H9 (cell line): ENCODE data around the gene COQ8A. TPM values are rescaled to one million over a fixed set of nuclear protein-coding genes. Genes with fewer than 3 reads are reported as not detected.

Experiments
- DNase-seq: peaks from one replicate; pipeline ENCODE4 v3.0.0-alpha.2; 2017
- H2AFZ ChIP-seq: one replicate; pipeline ENCODE4 v1.6.1; 2013; ENCODE audit warnings: mild to moderate bottlenecking, low read length, control low read depth, moderate library complexity
- H2AK5ac ChIP-seq: 2 replicates; pipeline ENCODE4 v1.6.1; 2013; ENCODE audit warnings: low read length, control low read depth, mixed read lengths; ENCODE audit not compliant: insufficient read length
- H2BK120ac ChIP-seq: one replicate; pipeline ENCODE4 v1.6.1; 2013; ENCODE audit warnings: low read depth, mild to moderate bottlenecking, low read length, control low read depth, inconsistent platforms; ENCODE audit not compliant: poor library complexity, severe bottlenecking
- H2BK12ac ChIP-seq: 2 replicates; pipeline ENCODE4 v1.6.1; 2013; ENCODE audit warnings: low read length, control low read depth, mixed read lengths, low read depth; ENCODE audit not compliant: insufficient read length
- H2BK15ac ChIP-seq: 2 replicates; pipeline ENCODE4 v1.6.1; 2013; ENCODE audit warnings: low read depth, low read length, control low read depth
- H2BK20ac ChIP-seq: one replicate; pipeline ENCODE4 v1.6.1; 2013; ENCODE audit warnings: low read depth, mild to moderate bottlenecking, low read length, control low read depth, inconsistent platforms; ENCODE audit not compliant: poor library complexity, severe bottlenecking
- H2BK5ac ChIP-seq: 2 replicates; pipeline ENCODE4 v1.6.1; 2013; ENCODE audit warnings: low read length, control low read depth, mixed read lengths; ENCODE audit not compliant: insufficient read length
- H3K14ac ChIP-seq: 2 replicates; pipeline ENCODE4 v1.6.1; 2013; ENCODE audit warnings: low read length, control low read depth; ENCODE audit not compliant: insufficient read depth
- H3K18ac ChIP-seq: 2 replicates; pipeline ENCODE4 v1.6.1; 2013; ENCODE audit warnings: low read depth, mild to moderate bottlenecking, mixed read lengths, low read length, control low read depth; ENCODE audit not compliant: insufficient read length
- H3K23ac ChIP-seq: 2 replicates; pipeline ENCODE4 v1.6.1; 2013; ENCODE audit warnings: low read length, control low read depth, mixed read lengths, low read depth; ENCODE audit not compliant: insufficient read length
- H3K23me2 ChIP-seq: 2 replicates; pipeline ENCODE4 v1.6.1; 2013; ENCODE audit warnings: low read depth, mild to moderate bottlenecking, mixed read lengths, low read length, control low read depth; ENCODE audit not compliant: insufficient read length, poor library complexity, severe bottlenecking
- H3K27ac ChIP-seq: 2 replicates; pipeline ENCODE4 v1.5.1; 2013; ENCODE audit warnings: low read length, control low read depth, mixed read lengths, low read depth; ENCODE audit not compliant: insufficient read length
- H3K27me3 ChIP-seq: 2 replicates; pipeline ENCODE4 v1.6.1; 2013; ENCODE audit warnings: low read length, control low read depth, inconsistent platforms; ENCODE audit not compliant: insufficient read depth
- H3K4ac ChIP-seq: 2 replicates; pipeline ENCODE4 v1.6.1; 2013; ENCODE audit warnings: low read depth, mild to moderate bottlenecking, control low read depth, inconsistent platforms, low read length, moderate library complexity
- H3K4me1 ChIP-seq: 2 replicates; pipeline ENCODE4 v1.6.1; 2013; ENCODE audit warnings: low read length, control low read depth, inconsistent platforms; ENCODE audit not compliant: insufficient read depth
- H3K4me2 ChIP-seq: 2 replicates; pipeline ENCODE4 v1.6.1; 2013; ENCODE audit warnings: low read length, control low read depth, mixed read lengths; ENCODE audit not compliant: insufficient read length, insufficient read depth
- H3K56ac ChIP-seq: 2 replicates; pipeline ENCODE4 v1.6.1; 2013; ENCODE audit warnings: low read depth, mild to moderate bottlenecking, mixed read lengths, low read length, control low read depth; ENCODE audit not compliant: insufficient read length
- H3K79me1 ChIP-seq: 2 replicates; pipeline ENCODE4 v1.6.1; 2013; ENCODE audit warnings: low read depth, mild to moderate bottlenecking, moderate library complexity, low read length, control low read depth, inconsistent platforms; ENCODE audit not compliant: insufficient read depth, poor library complexity, severe bottlenecking
- H3K79me2 ChIP-seq: 2 replicates; pipeline ENCODE4 v1.6.1; 2013; ENCODE audit warnings: low read length, control low read depth, inconsistent platforms; ENCODE audit not compliant: insufficient read depth
- H3K9ac ChIP-seq: 2 replicates; pipeline ENCODE4 v1.6.1; 2013; ENCODE audit warnings: low read length, control low read depth, mixed read lengths; ENCODE audit not compliant: insufficient read length; ENCODE audit errors: extremely low read depth
- H3K9me3 ChIP-seq: one replicate; pipeline ENCODE4 v1.6.1; 2013; ENCODE audit warnings: low read depth, low read length, inconsistent platforms; ENCODE audit not compliant: control insufficient read depth
- H3T11ph ChIP-seq: one replicate; pipeline ENCODE4 v1.6.1; 2013; ENCODE audit warnings: mild to moderate bottlenecking, low read length, control low read depth, inconsistent platforms
- H4K20me1 ChIP-seq: one replicate; pipeline ENCODE4 v1.6.1; 2013; ENCODE audit not compliant: control insufficient read depth, insufficient read length, insufficient read depth
- H4K5ac ChIP-seq: 2 replicates; pipeline ENCODE4 v1.6.1; 2013; ENCODE audit warnings: low read depth, mild to moderate bottlenecking, mixed read lengths, low read length, control low read depth; ENCODE audit not compliant: insufficient read length
- H4K8ac ChIP-seq: replicated peaks from 2 replicates; pipeline ENCODE4 v1.6.1; 2013; ENCODE audit warnings: low read length, control low read depth, mixed read lengths, low read depth; ENCODE audit not compliant: insufficient read length
- H4K91ac ChIP-seq: 2 replicates; pipeline ENCODE4 v1.6.1; 2013; ENCODE audit warnings: low read depth, mild to moderate bottlenecking, moderate library complexity, mixed read lengths, low read length, control low read depth; ENCODE audit not compliant: insufficient read length
- H3K27ac Mint-ChIP-seq, 3 experiments: 2 replicates in 2 of 3; 3 replicates in 1 of 3; pipeline ENCODE4 v1.8.0; 2020 to 2021; ENCODE audit warnings: mixed read lengths in 3 of 3, mild to moderate bottlenecking in 1 of 3, moderate library complexity in 1 of 3
- H3K27me3 Mint-ChIP-seq: 2 replicates; pipeline ENCODE4 v1.8.0; 2021; ENCODE audit warnings: low read depth, mild to moderate bottlenecking, moderate library complexity, mixed read lengths
- H3K36me3 Mint-ChIP-seq, 3 experiments: 2 replicates in 2 of 3; 3 replicates in 1 of 3; pipeline ENCODE4 v1.8.0; 2020 to 2021; ENCODE audit warnings: low read depth in 3 of 3, mixed read lengths in 3 of 3; ENCODE audit not compliant: insufficient read depth in 1 of 3
- H3K4me1 Mint-ChIP-seq, 2 experiments: 2 replicates each; pipeline ENCODE4 v1.8.0; 2020; ENCODE audit warnings: mixed read lengths in 2 of 2
- H3K4me3 Mint-ChIP-seq, 2 experiments: 2 replicates in 1 of 2; 3 replicates in 1 of 2; pipeline ENCODE4 v1.8.0; 2020 to 2021; ENCODE audit warnings: mild to moderate bottlenecking in 2 of 2, mixed read lengths in 2 of 2, moderate library complexity in 1 of 2
- H3K9me3 Mint-ChIP-seq, 2 experiments: 2 replicates in 1 of 2; 3 replicates in 1 of 2; pipeline ENCODE4 v1.8.0; 2020; ENCODE audit warnings: mild to moderate bottlenecking in 2 of 2, mixed read lengths in 2 of 2, moderate library complexity in 1 of 2
- WGBS: extraction: QIAGEN DNeasy Blood & Tissue Kit; methylation state at CpG from one replicate; pipeline ENCODE4 v1.1.7; 2013; ENCODE audit warnings: missing lambda C conversion rate, low lambda C conversion rate, mixed read lengths; ENCODE audit not compliant: insufficient read length; ENCODE audit errors: extremely low coverage; 5-methylcytosine and 5-hydroxymethylcytosine counted together
- total RNA-seq: library from RNA; stranded (reverse); gene quantifications from 2 replicates; pipeline ENCODE4 v1.2.1, GENCODE V29; 2021
- TF ChIP-seq, protein P1 (sequence below): fragments of 200-600 bp; sonication (generic); conservative IDR thresholded peaks from 3 replicates; pipeline ENCODE4 v1.8.0; 2021; ENCODE audit warnings: antibody characterized with exemption, mild to moderate bottlenecking

COQ8A gene
- total RNA-seq, 1 experiment from 2014 or later, result 26.0 TPM

DNA sequence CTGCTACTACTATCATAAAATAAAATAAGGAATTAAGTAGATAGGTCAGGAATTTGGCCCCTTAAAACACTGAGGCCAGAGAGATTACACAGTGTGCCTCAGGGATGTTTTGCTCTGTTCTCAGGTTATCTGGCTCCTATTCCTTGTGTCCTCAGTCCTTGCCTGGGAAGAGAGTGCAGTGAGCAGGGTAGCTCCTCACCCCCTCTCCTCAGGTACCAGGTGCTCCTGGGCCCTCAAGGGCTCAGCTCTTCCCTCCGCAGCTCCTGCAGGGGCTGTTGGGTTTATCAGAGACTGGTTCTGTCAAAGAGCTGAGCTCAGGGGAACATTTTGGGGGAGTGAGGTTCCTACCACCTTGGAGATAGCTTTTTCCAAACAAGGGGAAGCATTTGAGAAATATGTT, 20.1 kb upstream of the COQ8A start:
- Histone ChIP-seq H3K4me2 (no peak overlapping the region), H3K18ac (no peak overlapping the region), H3K4ac (no peak overlapping the region), H3K9ac (no peak overlapping the region), H2BK12ac (no peak overlapping the region), H3K79me2 (no peaks in the 10 kb centered on the region), H2BK5ac (no peak overlapping the region), H3K4me1 (no peaks in the 10 kb centered on the region), H4K20me1 (no peaks in the 10 kb centered on the region), H4K91ac (no peak overlapping the region), H4K5ac (no peak overlapping the region), H3T11ph (no peak overlapping the region), H3K23me2 (no peaks in the 10 kb centered on the region), H2AFZ (no peak overlapping the region), H4K8ac (no peak overlapping the region), H3K79me1 (no peaks in the 10 kb centered on the region), H3K56ac (no peak overlapping the region), H3K14ac (no peak overlapping the region), H3K27ac (no peak overlapping the region), H2BK20ac (no peak overlapping the region), H3K9me3 (no peaks in the 10 kb centered on the region), H2AK5ac (no peak overlapping the region), H3K27me3 (no peaks in the 10 kb centered on the region), H3K23ac (no peak overlapping the region), H2BK120ac (no peak overlapping the region), H2BK15ac (no peak overlapping the region)
- Mint-ChIP-seq H3K36me3 (no peaks in the 10 kb centered on the region; a peak in 2 of 7 replicates), H3K9me3 (no peaks in the 10 kb centered on the region; a peak in 1 of 5 replicates), H3K27ac (no peak overlapping the region), H3K27me3 (no peaks in the 10 kb centered on the region), H3K4me1 (no peaks in the 10 kb centered on the region), H3K4me3 (no peak overlapping the region)
- no CpG with 5 or more reads among the region's 1 CpG for WGBS
- no peak for DNase-seq
- TF ChIP-seq, protein P1, sequence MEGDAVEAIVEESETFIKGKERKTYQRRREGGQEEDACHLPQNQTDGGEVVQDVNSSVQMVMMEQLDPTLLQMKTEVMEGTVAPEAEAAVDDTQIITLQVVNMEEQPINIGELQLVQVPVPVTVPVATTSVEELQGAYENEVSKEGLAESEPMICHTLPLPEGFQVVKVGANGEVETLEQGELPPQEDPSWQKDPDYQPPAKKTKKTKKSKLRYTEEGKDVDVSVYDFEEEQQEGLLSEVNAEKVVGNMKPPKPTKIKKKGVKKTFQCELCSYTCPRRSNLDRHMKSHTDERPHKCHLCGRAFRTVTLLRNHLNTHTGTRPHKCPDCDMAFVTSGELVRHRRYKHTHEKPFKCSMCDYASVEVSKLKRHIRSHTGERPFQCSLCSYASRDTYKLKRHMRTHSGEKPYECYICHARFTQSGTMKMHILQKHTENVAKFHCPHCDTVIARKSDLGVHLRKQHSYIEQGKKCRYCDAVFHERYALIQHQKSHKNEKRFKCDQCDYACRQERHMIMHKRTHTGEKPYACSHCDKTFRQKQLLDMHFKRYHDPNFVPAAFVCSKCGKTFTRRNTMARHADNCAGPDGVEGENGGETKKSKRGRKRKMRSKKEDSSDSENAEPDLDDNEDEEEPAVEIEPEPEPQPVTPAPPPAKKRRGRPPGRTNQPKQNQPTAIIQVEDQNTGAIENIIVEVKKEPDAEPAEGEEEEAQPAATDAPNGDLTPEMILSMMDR, result no peak
